Measurements from ENCODE around the gene UBALD1. TPM values are rescaled to one million over a fixed set of nuclear protein-coding genes. Genes with fewer than 3 reads are reported as not detected.

UBALD1 gene
- total RNA-seq (2014; rRNA removed; shearing (Covaris generic)): 58.0 and 83.0 TPM in 2 replicates

DNA sequence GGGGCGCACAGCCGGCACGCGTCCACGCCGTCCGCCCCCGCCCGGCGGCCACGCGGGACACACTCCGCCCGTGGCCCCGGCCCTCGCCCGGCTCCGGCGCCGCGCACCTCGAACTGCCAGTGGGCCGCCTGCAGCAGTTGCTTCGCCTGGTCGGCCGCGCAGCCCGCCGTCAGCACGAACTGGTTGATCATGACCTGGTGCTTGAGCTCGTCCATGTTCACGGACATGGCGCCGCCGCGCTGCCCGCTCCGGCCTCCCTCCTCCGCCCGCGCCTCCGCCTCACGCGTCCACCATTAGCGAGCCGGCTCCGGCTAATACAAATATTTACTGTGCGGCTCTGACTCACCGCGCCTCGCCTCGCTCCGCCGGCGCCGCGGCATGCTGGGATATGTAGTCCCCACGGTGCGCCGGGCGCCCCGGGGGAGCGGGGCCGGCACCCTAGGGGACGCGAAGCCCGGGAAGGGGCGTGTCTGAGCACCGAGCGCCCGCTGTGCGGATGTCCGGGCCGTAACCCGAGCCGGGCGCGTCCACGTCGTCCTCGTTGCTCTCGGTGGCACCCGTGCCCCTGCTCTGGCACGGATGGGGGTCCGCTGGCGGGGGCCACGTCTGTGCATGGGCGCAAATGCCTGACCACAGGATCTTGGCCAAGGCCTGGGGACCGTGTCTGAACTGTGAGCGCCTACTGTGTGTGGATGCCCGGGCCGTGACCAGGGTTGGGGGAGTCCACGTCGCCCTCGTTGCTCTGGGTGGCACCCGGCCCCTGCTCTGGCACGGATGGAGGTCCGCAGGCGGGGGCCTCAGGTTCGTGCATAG lies at the start of gene UBALD1:
TSS of gene UBALD1 (minus strand) at position 318 of the 813 bp plus-strand sequence. CDS start at position 227, 91 bp downstream.
- peak; percentile 88 for DNase-seq (ENCODE audit: low spot score)

DNA sequence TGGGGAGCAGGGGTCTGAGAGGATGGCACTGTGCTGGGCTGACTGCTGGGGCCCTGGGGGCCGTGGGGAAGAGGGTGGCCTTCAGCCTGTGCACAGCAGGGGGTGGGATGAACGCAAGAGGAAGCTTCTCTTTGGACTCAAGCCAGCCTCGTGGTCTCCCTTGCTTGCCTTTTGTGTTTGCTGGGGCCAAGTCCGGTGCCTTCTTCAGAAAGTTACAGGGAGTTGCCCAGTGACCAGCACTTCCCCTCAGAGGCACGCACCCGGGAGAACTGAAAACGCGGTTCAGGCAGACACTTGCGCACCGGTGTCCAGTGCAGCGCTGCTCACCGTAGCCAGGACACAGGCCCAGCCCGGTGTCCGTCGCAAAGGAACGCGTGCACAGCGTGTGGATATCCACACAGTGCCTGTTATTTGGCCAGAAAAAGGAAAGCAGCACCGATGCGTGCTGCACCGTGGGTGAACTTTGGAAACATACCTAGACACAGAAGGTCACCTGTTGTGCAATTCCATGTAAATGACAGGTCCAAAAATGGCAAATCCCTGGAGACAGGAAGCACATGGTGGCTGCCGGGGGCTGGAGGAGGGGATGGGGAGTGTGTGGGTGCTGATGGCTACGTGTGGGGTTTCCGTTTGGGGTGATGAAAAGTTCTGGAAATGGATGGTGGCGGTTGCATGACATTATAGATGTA lies 49.2 kb upstream of the UBALD1 start:
- DNase-seq (ENCODE audit: low spot score): peak; percentile 19

DNA sequence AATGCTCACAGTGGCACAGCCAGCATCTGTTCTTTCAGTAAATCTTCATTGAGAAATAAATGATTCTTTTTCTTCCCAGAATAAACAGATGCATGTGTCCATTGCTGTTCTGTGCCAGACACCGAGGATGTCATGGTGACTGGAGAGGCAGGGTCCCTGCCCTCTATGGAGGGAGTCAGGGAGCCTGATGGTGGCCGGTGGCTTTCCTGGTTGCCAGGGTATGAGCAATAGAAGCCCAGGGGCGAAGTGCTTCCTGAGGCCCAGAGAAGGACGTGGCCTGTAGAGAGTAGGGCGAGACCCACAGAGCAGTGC lies 48.7 kb upstream of the UBALD1 start:
- no peak for DNase-seq (ENCODE audit: low spot score)

DNA sequence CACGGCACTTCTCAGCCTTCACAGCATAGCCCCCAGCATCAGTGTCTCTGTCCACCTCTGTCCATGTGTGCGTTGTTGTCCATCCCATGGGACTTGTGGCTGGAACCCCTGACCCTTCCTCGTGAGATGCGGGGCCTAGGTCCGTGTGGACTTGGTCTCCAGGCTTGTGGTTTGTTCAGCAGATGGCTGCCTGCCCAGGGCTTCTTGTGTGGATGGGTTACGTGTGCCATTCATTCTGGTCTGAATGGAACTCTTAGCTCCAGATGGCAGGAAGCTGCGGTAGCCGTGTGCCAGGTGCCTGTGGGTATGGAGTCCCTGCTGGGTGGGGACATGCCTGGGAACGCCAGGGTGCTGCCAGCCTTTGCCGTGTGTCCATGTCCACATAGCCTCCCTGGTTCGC lies 47.0 kb upstream of the UBALD1 start:
- peak; percentile 26 for DNase-seq (ENCODE audit: low spot score)

DNA sequence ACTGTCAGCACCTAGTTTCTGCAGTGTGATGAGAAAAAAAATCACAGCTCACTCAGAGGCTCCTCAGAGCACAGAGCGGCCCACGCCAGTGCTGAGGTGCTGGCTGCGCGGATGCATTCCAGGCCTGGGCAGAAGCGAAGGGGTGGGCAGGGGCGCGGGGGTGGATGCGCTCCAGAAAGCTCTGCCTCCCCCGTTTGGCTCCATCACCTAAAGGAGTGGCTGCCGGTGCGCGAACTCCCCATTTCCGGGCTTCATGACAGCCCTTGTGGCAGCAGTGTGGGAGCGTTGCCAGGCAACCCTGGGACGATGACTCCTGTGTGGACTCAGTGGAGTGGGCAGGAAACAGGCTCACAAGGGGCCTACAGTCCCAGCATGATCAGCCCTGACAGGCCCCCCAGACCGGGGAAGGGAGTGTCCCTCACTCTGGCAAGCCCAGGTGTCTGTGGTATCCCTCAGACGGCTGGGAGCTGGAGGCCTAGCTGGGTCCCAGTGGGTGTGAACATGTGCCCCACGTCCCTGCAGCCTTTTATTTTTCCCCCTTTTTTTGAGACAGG lies 45.8 kb upstream of the UBALD1 start:
- peak; percentile 61 for DNase-seq (ENCODE audit: low spot score)

DNA sequence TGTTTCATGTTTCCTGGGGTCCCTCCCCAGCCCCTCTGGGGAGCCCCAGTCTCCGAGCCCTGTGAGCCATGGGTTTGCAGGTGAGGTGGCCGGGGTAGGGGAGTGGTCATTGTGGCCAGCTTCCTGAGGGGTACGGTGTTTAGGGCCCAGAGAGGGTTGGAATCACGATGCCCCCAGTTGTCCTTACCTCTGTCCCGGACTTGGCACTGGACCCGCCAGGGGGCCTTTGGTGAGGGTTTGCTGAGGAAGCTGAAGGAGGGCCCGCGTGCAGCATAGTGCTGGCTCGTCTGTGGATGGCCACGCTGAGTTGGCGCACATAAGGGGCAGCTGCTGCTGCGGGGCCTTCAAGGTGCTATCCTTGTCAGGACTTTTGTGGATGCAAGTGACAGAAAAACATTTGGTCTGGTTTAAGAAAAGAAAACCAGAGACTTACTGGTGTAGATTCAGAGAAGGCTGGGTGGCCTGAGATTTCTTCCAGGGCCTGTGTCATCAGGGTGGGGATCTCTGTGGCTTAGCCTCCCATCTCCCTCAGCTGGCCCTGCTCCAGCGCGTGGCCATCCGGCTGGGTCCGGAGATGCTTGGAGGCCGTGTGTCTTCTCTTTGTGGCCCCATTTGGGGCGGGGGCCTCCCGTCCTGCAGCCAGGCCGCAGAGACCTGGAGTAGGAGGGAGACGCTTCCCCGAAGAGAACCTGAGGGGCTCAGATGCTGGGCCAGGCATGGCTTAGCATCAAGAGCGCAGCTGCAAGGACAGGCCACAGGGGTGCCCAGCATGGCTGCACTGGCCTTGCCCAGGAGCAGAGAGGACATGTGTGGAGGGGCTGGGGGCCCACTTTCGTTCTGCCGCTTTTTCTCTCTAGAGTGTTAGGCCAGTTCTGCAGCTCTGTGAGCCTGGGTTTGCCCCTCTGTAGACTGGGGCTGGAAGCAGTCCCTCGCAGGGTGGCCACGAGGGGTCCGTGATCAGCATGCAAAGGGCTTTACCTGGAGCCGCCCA lies 45.0 kb upstream of the UBALD1 start:
- DNase-seq (ENCODE audit: low spot score): no peak

DNA sequence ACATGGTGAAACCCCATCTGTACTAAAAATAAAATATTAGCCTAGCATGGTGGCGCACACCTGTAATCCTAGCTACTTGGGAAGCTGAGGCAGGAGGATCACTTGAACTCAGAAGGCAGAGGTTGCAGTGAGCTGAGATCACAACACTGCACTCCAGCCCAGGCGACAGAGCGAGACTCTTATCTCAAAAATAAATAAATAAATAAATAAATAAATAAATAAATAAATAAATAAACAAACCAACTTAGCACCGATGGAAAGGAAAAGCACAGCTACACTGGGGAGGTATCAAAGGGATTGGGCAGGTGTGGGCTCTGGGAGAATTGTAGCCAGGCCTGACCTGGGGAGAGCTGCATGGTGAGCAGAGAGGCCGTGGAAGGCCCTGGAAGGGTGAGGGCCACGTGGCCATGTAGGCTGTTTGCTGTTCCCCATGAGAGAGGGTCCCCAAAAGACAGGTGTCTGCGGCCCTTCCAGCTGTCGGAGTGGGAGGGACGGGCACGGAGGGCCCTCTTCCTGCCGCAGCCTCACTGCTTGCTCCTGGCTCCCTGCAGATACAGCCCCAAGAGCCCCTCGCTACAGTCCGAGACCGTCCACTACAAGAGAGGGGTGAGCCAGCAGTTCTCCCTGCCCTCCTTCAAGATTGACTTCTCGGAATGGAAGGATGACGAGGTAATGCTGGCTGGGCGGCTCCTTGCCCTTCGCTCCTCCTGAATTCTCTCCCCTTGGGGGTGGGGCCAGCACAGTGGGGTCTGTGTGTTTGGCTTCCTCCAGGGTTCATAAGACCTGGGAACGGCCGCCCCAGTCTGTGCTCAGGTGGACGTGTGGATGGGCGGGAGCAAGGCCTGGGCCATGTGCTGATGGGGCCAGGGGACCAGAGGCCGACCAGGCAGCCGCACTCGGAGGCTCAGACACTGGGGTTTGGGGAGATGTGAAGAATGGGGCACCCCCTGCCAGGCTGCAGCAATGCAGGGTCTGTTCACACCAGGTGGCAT lies 42.3 kb upstream of the UBALD1 start:
- DNase-seq (ENCODE audit: low spot score): no peak

DNA sequence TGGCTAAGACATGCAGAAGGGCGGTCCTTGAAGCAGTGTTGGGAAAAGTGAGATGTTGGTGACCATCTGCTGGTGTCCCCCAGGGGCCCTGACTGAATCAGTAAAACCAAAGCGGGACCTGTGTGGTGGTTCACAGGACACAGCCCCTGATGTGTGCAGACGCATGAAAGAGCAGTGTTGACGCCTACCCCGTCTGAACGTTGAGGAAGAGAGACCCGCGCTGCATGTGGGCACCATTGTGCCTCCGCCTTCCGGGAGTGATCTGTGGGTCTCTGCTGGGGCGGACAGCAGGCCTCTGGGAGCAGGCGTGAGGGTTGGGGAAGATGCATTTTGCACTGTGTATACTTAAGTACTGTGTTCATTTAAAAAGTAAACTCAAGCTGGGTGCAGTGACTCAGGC lies 41.5 kb upstream of the UBALD1 start:
- no peak for DNase-seq (ENCODE audit: low spot score)

DNA sequence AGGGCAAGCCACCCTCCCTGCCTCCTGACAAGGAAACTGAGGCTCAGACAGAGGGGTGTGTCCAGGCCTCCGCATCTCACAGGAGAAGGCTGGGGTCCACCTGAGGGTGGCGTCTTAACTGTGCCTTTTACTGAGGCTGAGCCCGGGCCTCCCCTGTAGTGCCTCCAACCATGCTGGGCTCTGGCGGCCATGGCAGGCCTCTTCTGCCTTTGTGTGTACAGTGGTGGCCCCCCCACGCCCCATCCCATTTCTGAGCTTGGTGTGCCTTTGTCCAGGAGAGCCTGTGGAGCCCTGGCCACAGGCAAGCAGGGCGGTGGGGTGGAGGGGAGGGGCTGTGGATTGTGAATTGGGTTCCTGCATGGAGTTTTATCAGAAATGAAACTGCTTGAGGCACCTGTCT lies 41.1 kb upstream of the UBALD1 start:
- DNase-seq (ENCODE audit: low spot score): no peak

DNA sequence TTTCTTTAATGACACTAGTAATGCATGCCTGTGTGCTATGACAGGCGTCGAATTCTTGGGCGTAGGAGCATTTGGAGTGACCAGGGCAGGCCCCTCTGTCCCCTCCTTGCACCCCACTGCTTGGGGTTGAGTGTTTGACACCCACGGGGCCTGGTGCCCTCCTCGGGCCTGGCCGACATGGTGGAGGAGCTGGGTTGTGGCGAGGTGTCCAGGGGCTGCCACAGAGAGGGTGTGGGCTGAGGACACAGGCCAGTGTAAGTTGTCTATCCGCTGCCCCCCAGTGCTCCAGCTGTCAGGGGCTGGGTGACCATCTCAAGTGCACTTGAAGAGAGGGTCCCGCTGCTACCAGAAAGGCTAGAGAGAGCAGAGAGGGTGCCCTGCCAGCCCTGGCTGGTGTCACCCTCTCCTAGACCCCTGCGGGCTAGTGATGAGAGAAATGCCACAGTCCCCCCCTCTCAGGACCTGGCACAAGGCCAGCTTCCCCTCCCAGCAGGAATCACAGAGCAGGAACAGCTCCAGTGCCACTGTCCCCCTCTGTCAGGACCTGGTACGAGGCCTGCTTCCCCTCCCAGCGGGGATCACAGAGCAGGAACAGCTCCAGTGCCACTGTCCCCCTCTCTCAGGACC lies 40.4 kb upstream of the UBALD1 start:
- no peak for DNase-seq (ENCODE audit: low spot score)

DNA sequence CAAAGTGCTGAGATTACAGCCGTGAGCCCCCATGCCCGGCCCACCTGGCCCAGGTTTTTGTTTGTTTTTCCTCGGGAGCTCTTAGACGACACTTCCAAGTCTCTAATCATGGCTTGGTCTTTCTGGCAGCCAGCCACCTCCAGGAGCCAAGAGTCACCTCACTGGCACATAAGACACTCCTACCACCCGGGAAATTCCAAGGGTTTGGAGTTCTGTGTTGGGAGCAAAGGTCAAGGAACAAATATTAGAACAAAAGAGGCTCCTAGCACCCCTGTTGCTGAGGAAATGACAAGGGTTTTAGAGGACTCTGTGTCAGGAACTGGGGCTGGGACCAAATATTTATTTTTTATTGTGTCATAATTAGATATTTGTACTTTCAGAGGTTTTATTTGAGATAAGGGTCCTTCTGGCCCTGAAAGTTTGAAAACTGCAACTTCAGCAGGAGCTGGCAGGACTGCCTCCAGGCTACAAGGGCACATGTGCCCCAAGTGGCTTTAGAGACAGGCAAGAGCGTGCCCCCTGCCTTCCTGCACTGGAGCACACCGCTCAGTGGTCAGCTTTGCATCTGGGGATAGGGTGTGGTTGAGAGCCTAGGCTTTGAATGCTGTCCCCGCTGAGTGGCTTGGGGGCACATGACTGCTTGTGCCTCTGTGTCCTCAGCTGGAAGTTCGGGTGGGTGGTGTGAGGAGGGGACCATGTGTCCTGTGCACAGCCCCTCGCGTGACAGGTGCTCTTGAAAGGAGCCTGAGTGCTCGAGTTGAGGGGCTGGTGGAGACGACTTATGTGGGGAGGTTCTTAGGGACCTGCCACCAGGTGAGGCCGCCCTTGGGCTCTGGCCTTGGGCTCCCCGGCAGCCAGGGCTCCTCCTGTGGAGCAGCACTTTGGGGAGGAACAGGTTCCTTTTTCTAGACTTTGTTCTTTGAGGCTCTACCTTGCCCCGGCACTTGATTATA lies 39.6 kb upstream of the UBALD1 start:
- peak; percentile 84 for DNase-seq (ENCODE audit: low spot score)

DNA sequence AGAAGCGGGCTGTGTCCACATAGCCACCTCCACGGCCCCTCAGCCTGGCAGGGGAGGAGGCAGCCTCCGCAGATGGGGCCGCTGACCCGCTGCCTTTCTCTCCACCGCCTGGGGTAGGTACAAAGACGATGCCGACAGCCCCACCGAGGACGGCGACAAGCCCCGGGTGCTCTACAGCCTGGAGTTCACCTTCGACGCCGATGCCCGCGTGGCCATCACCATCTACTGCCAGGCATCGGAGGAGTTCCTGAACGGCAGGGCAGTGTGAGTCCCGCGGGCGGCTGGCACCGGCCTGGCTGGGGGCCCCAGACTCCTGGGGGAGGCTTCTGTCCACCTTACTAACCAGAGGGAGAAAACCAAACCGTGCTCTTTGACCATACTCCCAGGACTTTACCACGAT lies 37.9 kb upstream of the UBALD1 start:
- DNase-seq (ENCODE audit: low spot score): no peak

DNA sequence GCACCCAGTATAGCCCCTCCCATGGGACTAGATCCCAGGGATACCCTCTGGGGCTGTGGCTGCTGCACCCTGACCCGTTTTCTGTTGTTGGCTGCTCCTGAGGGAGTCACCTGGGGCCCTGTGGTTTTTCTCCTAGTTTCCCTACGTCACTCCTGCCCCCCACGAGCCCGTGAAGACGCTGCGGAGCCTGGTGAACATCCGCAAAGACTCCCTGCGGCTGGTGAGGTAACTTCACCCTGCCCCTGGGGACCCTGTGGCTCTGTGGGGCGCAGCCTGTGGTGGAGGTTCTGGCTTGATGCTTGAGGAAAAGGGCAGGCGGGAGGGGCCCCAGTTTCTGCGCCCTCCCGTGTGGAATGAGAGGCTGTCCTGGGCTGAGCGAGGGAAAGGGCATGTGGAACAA lies 37.1 kb upstream of the UBALD1 start:
- no peak for DNase-seq (ENCODE audit: low spot score)

DNA sequence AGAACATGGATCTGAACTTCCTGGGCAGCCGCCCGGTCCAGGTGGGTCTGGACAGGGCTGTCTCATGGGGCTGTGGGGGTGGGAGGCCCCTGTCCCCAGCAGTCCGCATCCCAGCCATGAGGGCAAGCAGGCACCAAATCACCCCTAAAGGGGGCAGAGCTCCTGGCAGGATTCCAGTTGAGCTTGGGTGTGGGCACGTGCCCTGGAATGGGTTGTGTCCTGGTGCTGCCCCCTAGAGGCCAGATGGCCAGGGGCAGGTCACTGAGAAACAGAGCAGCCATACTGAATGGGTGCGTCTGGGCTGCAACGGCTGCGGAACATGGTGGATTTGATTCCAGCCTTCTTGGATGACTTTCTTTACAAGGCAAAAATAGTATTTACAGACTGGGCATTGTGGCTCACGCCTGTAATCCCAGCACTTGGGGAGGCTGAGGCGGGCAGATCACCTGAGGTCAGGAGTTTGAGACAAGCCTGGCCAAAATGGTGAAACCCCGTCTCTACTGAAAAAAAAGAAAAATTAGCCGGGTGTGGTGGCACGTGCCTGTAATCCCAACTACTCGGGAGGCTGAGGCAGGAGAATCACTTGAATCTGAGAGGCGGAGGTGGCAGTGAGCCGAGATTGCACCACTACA lies 35.9 kb upstream of the UBALD1 start:
- peak; percentile 73 for DNase-seq (ENCODE audit: low spot score)

DNA sequence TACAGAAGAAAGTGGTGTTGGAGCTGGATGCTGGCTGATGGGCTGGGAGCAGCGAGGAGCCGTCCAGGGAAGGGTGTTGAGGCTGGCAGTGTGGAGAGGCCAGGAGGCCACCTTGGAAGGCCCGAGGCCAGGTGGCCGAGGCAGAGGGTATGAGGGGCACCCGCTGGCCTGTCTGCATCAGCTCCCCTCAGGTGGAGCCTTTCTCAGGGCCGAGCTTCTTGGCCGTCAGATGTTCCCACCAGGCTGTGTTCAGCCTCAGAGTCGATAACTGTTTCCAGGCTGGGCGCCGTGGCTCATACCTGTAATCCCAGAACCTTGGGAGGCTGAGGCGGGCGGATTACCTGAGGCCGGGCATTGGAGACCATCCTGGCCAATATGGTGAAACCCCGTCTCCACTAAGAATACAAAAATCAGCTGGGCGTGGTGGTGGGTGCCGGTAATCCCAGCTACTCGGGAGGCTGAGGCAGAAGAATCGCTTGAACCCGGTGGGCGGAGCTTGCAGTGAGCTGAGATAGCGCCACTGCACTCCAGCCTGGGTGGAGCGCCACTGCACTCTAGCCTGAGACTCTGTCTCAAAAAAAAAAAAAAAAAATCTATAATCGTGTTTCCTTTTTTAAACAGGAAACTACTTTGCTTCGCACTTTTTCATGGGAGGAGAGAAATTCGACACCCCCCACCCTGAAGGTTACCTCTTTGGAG lies 35.2 kb upstream of the UBALD1 start:
- DNase-seq (ENCODE audit: low spot score): no peak

DNA sequence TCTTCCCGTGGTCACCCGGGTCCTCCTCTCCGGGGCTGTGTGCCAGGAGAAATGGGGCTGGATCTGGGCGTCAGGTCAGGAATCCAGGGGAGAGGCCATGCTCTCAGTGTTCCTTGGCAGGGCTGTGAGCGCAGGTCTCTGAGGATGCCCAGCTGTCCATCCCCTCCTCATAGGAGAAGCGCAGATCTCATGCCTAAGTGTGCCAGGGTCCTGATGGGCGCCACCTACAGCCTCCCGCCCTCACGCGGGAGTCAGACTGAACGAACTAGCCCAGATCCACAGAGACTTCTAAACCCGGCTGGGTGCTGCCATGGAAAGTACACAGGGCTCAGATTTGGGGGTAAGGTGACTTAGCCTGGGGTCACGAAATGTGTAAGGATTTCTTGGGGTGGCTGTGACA lies 34.2 kb upstream of the UBALD1 start:
- no peak for DNase-seq (ENCODE audit: low spot score)

DNA sequence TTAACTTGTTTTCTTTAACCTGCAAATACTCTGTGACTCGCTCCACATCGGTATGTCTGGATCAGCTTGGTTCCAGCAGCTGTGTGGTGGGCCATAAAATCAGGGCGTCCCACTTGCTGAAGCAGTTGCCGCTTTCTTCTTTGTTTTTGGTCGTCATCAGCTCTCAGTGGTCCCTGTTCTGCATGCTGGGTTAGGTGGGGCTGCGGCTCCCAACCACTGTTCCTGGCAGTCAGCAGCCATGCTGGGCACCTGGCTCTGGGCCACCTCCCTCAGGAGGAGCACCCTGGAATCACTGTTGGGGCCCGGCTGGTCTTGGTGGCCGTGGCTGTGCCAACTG lies 32.9 kb upstream of the UBALD1 start:
- DNase-seq (ENCODE audit: low spot score): no peak
